ENCODE measurements around the gene PAPSS2.

DNA sequence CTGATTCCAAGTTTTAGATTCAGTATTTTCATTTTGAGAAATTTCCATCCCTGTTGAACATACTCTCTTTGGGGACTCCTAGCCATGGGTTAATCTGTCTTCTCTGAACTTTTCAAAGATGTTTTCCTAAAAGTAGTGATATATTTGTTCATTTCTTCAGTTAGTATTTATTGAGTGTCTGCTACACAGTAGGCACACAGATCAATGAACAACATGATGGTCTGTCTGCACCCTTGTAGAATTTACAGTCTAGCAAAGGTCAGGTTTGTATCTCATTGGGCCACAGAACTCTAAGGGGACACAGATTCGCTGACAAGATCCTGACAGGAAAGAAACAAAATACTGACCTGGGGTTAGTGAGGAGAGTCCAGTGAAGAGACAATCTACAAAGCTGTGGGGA lies 42.2 kb upstream of the PAPSS2 start:
- no peak for TF ChIP-seq EZH2 (IDR thresholded peaks at IDR 0.05; ENCODE audit: borderline replicate concordance)
- TF ChIP-seq, protein P1, sequence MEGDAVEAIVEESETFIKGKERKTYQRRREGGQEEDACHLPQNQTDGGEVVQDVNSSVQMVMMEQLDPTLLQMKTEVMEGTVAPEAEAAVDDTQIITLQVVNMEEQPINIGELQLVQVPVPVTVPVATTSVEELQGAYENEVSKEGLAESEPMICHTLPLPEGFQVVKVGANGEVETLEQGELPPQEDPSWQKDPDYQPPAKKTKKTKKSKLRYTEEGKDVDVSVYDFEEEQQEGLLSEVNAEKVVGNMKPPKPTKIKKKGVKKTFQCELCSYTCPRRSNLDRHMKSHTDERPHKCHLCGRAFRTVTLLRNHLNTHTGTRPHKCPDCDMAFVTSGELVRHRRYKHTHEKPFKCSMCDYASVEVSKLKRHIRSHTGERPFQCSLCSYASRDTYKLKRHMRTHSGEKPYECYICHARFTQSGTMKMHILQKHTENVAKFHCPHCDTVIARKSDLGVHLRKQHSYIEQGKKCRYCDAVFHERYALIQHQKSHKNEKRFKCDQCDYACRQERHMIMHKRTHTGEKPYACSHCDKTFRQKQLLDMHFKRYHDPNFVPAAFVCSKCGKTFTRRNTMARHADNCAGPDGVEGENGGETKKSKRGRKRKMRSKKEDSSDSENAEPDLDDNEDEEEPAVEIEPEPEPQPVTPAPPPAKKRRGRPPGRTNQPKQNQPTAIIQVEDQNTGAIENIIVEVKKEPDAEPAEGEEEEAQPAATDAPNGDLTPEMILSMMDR (IDR thresholded peaks at IDR 0.05; ENCODE audit: poor library complexity): no peak
